GM12878 (cell line): ENCODE results near the gene UBASH3A. TPM values are rescaled to one million over a fixed set of nuclear protein-coding genes. Genes with fewer than 3 reads are reported as not detected.

Source experiments
- ATAC-seq: fragments of 200-7000 bp; cut with Tn5 transposase; 3 replicates; pipeline ENCODE4 v1.9.1; 2020; ENCODE audit warnings: mild to moderate bottlenecking, moderate library complexity
- BruUV-seq: library from RNA; stranded (reverse); fragments of 400-500 nt; replicated peaks from 2 replicates; lab custom pipeline; 2021; lab: Mats Ljungman, UMichigan
- CTCF ChIA-PET: fragments of 300-600 bp; sonication (Branson Sonifier 250); formaldehyde crosslinking; extraction: SDS; loops from one replicate; lab custom pipeline; 2021; ENCODE audit warnings: inconsistent platforms; lab: Yijun Ruan, JAX
- POLR2A ChIA-PET: fragments of 350-600 bp; formaldehyde crosslinking; extraction: SDS; loops from one replicate; lab custom pipeline; 2021; ENCODE audit warnings: inconsistent platforms; lab: Charles Lee
- RAD21 ChIA-PET: fragments of 300-600 bp; sonication (Branson Sonifier 250); formaldehyde crosslinking; loops from one replicate; lab custom pipeline; 2023; ENCODE audit warnings: antibody characterized with exemption; ENCODE audit not compliant: unreplicated experiment; lab: Charles Lee
- SMC1A ChIA-PET: fragments of 300-600 bp; sonication (Branson Sonifier 250); formaldehyde crosslinking; loops from one replicate; lab custom pipeline; 2023; ENCODE audit not compliant: unreplicated experiment, uncharacterized antibody; lab: Charles Lee
- DNase-seq: peaks from one replicate; pipeline ENCODE4 v3.0.0-alpha.2; 2011; ENCODE audit warnings: low read depth, low spot score
- FAIRE-seq: peaks from 3 replicates; lab custom pipeline; 2011; peaks lifted over from hg19 to GRCh38; lab: Jason Lieb, UNC
- H2AFZ ChIP-seq: 2 replicates; pipeline ENCODE4 v1.6.0; 2011; ENCODE audit warnings: low read depth, low read length, control low read depth; ENCODE audit not compliant: control insufficient read depth
- H3K27ac ChIP-seq: 2 replicates; pipeline ENCODE4 v1.5.1; 2011; ENCODE audit warnings: control low read depth; ENCODE audit not compliant: control insufficient read depth, insufficient read depth
- H3K27me3 ChIP-seq, 2 experiments: replicated peaks in 1 of 2; 2 replicates each; pipeline versions ENCODE4 v1.6.0 to v1.6.1; 2011; ENCODE audit warnings: low read length in 1 of 2; ENCODE audit not compliant: control insufficient read depth in 2 of 2, insufficient read depth in 2 of 2
- H3K36me3 ChIP-seq, 2 experiments: 2 replicates each; pipeline ENCODE4 v1.5.1; 2011; ENCODE audit warnings: low read length in 1 of 2; ENCODE audit not compliant: control insufficient read depth in 2 of 2, insufficient read depth in 2 of 2
- H3K4me1 ChIP-seq: 2 replicates; pipeline ENCODE4 v1.6.1; 2011; ENCODE audit warnings: mild to moderate bottlenecking, low read length, moderate library complexity, mixed read lengths; ENCODE audit not compliant: control insufficient read depth, insufficient read depth
- H3K4me2 ChIP-seq: 2 replicates; pipeline ENCODE4 v1.6.0; 2011; ENCODE audit warnings: control low read depth; ENCODE audit not compliant: control insufficient read depth, insufficient read depth
- H3K4me3 ChIP-seq: fragments of 200-600 bp; sonication (generic); 2 replicates; pipeline ENCODE4 v1.5.1; 2016
- H3K79me2 ChIP-seq: 2 replicates; pipeline ENCODE4 v1.6.0; 2011; ENCODE audit warnings: low read length; ENCODE audit not compliant: control insufficient read depth, insufficient read depth
- H3K9ac ChIP-seq: 2 replicates; pipeline ENCODE4 v1.8.0; 2011; ENCODE audit warnings: low read length, control low read depth, mixed read lengths; ENCODE audit not compliant: control insufficient read depth, insufficient read depth
- H3K9me3 ChIP-seq: replicated peaks from 3 replicates; pipeline ENCODE4 v1.5.1; 2011; ENCODE audit warnings: mild to moderate bottlenecking, low read length; ENCODE audit not compliant: control insufficient read depth, insufficient read depth
- H4K20me1 ChIP-seq: 2 replicates; pipeline ENCODE4 v1.6.0; 2011; ENCODE audit not compliant: control insufficient read depth, insufficient read depth
- ATF7 ChIP-seq: fragments of 450-650 bp; IDR thresholded peaks from 2 replicates; pipeline ENCODE4 v1.6.1; 2016; ENCODE audit warnings: low read depth, mild to moderate bottlenecking
- BHLHE40 ChIP-seq, 2 experiments: fragments of 450-650 bp in 1 of 2; IDR thresholded peaks; 2 replicates each; pipeline ENCODE4 v1.6.1; 2011 to 2017; ENCODE audit warnings: low read depth in 2 of 2, borderline replicate concordance in 1 of 2, improper control_type of control experiment in 1 of 2, low read length in 1 of 2, mild to moderate bottlenecking in 1 of 2
- BMI1 ChIP-seq: fragments of 450-650 bp; IDR thresholded peaks from 2 replicates; pipeline ENCODE4 v1.6.1; 2016; ENCODE audit warnings: mild to moderate bottlenecking, moderate library complexity, borderline replicate concordance
- CBX5 ChIP-seq: sonication (generic); IDR thresholded peaks from 2 replicates; pipeline ENCODE4 v1.6.1; 2016; ENCODE audit warnings: low read depth, moderate library complexity, mild to moderate bottlenecking, inconsistent platforms
- CHD1 ChIP-seq: IDR thresholded peaks from 2 replicates; pipeline ENCODE4 v1.6.1; 2012; ENCODE audit warnings: low read depth, low read length, improper control_type of control experiment
- CREM ChIP-seq: IDR thresholded peaks from 2 replicates; pipeline ENCODE4 v1.6.1; 2014; ENCODE audit warnings: antibody characterized with exemption, low read depth
- CTCF ChIP-seq, 3 experiments: IDR thresholded peaks in 2 of 3; conservative IDR thresholded peaks in 1 of 3; 2 replicates each; pipeline ENCODE4 v1.5.1; 2011; ENCODE audit warnings: low read depth in 3 of 3, low read length in 3 of 3, mild to moderate bottlenecking in 3 of 3, control low read depth in 2 of 3, moderate library complexity in 2 of 3, inconsistent platforms in 1 of 3, mixed read lengths in 1 of 3; ENCODE audit not compliant: control insufficient read depth in 2 of 3, insufficient read depth in 1 of 3; ENCODE audit errors: extremely low read depth in 1 of 3
- EED ChIP-seq: sonication (generic); IDR thresholded peaks from 2 replicates; pipeline ENCODE4 v1.6.1; 2016; ENCODE audit warnings: antibody characterized with exemption, low read depth
- JUND ChIP-seq: IDR thresholded peaks from 2 replicates; pipeline ENCODE4 v1.6.1; 2012; ENCODE audit warnings: low read depth, mild to moderate bottlenecking, low read length, improper control_type of control experiment, moderate library complexity
- NBN ChIP-seq: fragments of 450-650 bp; IDR thresholded peaks from 2 replicates; pipeline ENCODE4 v1.6.1; 2016
- PBX3 ChIP-seq: IDR thresholded peaks from 2 replicates; pipeline ENCODE4 v1.6.1; 2011; ENCODE audit warnings: mild to moderate bottlenecking, low read depth, low read length, moderate library complexity; ENCODE audit not compliant: insufficient replicate concordance
- POLR2A ChIP-seq: IDR thresholded peaks from 2 replicates; pipeline ENCODE4 v1.6.1; 2011; ENCODE audit warnings: low read depth, mild to moderate bottlenecking, low read length
- SKIL ChIP-seq: fragments of 450-650 bp; IDR thresholded peaks from 2 replicates; pipeline ENCODE4 v1.6.1; 2017; ENCODE audit warnings: mild to moderate bottlenecking, low read depth, inconsistent platforms; ENCODE audit not compliant: poor library complexity, severe bottlenecking
- STAT3 ChIP-seq: IDR thresholded peaks from 2 replicates; pipeline ENCODE4 v1.6.1; 2011; ENCODE audit warnings: low read depth, low read length, improper control_type of control experiment
- ZNF217 ChIP-seq: fragments of 450-650 bp; IDR thresholded peaks from 2 replicates; pipeline ENCODE4 v1.6.1; 2017; ENCODE audit warnings: antibody characterized with exemption, mild to moderate bottlenecking
- WGBS: methylation state at CpG from one replicate; pipeline ENCODE4 v1.1.6; 2016; ENCODE audit warnings: low lambda C conversion rate; ENCODE audit not compliant: insufficient replicate concordance, insufficient coverage; ENCODE audit errors: missing lambda C conversion rate; 5-methylcytosine and 5-hydroxymethylcytosine counted together
- in situ Hi-C: fragments of 300-500 bp; cut with MboI; formaldehyde crosslinking; loops from 9 replicates; pipeline ENCODE4 v1.14.3; 2018; ENCODE audit warnings: mixed read lengths
- intact Hi-C: fragments of 100-400 bp; cut with micrococcal nuclease; formaldehyde crosslinking; loops from one replicate; pipeline ENCODE4 v1.14.2; 2022; ENCODE audit not compliant: unreplicated experiment
- polyA plus RNA-seq, 11 experiments: library from polyadenylated mRNA; depleted of rRNA in 4 of 11; unstranded in 6 of 11; stranded (reverse) in 5 of 11; fragments of >200 nt; fragmentation: Nextera tagmentation in 4 of 11; fragmentation: Illumina TruSeq in 1 of 11; extraction: Ambion mirVana in 4 of 11; extraction: Trizol in 1 of 11; gene quantifications; 1 replicate in 1 of 11; 2 replicates in 10 of 11; pipeline versions ENCODE4 v1.2.1 to v1.2.3, GENCODE V29; 2011 to 2016; ENCODE audit warnings: inconsistent platforms in 2 of 11, missing spikeins in 2 of 11, low read depth in 1 of 11
- total RNA-seq, 4 experiments: library from RNA; depleted of rRNA in 3 of 4; stranded (reverse); fragments of >200 nt in 3 of 4; fragmentation: Illumina TruSeq in 1 of 4; extraction: Trizol in 1 of 4; gene quantifications; 2 replicates each; pipeline versions ENCODE4 v1.2.1 to v1.2.3, GENCODE V29; 2013 to 2021

The UBASH3A gene
- total and polyA plus RNA-seq, 10 of the 15 experiments (the other 5 are each of a cell fraction or from before 2014, with no cell fraction given): 0.04 to 0.39 (median 0.23) TPM; not detected in 1

GRCh38 chr21:42466700-42467099, 63.0 kb downstream of the UBASH3A start (continued):
- TF ChIP-seq CBX5 (no peak), POLR2A (no peak), JUND (no peak)

GRCh38 chr21:42467140-42467983, 63.7 kb downstream of the UBASH3A start:
- no peaks in the 10 kb centered on the region for H3K36me3 ChIP-seq
- RAD21 ChIA-PET: interaction anchor here (0.7 to 7.2 kb wide), 24 partner anchors 10 to 157 kb away, joined by 3 to 146 read pairs (median 4); partner anchors contain the start of gene SLC37A1
- 18% methylated on average over 12 of the region's 12 CpGs for WGBS
- ATAC-seq (peak; percentile 42), DNase-seq (no peak), FAIRE-seq (peak; percentile 13)
- no peaks in the 10 kb centered on the region for H3K9me3 ChIP-seq
- peaks cover 60% of the 10 kb centered on the region for H3K4me1 ChIP-seq
- POLR2A ChIA-PET: interaction anchor here (1.0 to 3.9 kb wide), 8 partner anchors 11 to 99 kb away, joined by 3 to 36 read pairs (median 6); no protein-coding TSS in a partner anchor
- no peak overlapping the region for H3K9ac ChIP-seq
- CTCF ChIA-PET: interaction anchor here (0.7 to 7.8 kb wide), 20 partner anchors 8 to 170 kb away, joined by 3 to 168 read pairs (median 5); partner anchors contain the start of gene SLC37A1
- SMC1A ChIA-PET: interaction anchor here (0.6 to 12.0 kb wide), 28 partner anchors 8 to 247 kb away, joined by 3 to 268 read pairs (median 4); partner anchors contain the start of gene SLC37A1
- intact Hi-C loops: loop anchor here (1.0 to 10.0 kb wide), 2 partner anchors 70 to 233 kb away; no protein-coding TSS in a partner anchor
- no peak overlapping the region for H3K4me3 ChIP-seq
- no peaks in the 10 kb centered on the region for H4K20me1 ChIP-seq
- no peak overlapping the region for H3K27ac ChIP-seq
- BruUV-seq: no TSS peak
- H3K4me2 ChIP-seq: peak overlapping the region; percentile 6; the same call in 1 of the 2 replicates
- H2AFZ ChIP-seq: no peak overlapping the region
- H3K79me2 ChIP-seq: no peaks in the 10 kb centered on the region
- H3K27me3 ChIP-seq: no peaks in the 10 kb centered on the region
- in situ Hi-C loops: no loop called here
- peak; percentile 32; the same call in 1 of the 2 replicates for TF ChIP-seq CREM
- peak; percentile 45; the same call in 1 of the 2 replicates for TF ChIP-seq BMI1
- peak; percentile 77 for TF ChIP-seq SKIL
- TF ChIP-seq EED: peak; percentile 78
- TF ChIP-seq CHD1: no peak
- peak; percentile 46 to 56 (median 49); a peak in 5 of 6 replicates for TF ChIP-seq CTCF (IDR thresholded peaks at IDR 0.05 in 2 of 3, conservative IDR thresholded peaks at IDR 0.05 in 1 of 3; ENCODE audit: control insufficient read depth in 2 of 3, extremely low read depth in 1 of 3, insufficient read depth in 1 of 3, low read depth in 3 of 3, low read length in 3 of 3)
- 0 out of 2 replicates have a peak, but pooled peaks have one; percentile 58 for TF ChIP-seq STAT3
- TF ChIP-seq ZNF217: no peak
- TF ChIP-seq NBN: peak; percentile 49; the same call in 1 of the 2 replicates
- peak; percentile 61 for TF ChIP-seq PBX3
- TF ChIP-seq BHLHE40 (IDR thresholded peaks at IDR 0.05; ENCODE audit: borderline replicate concordance in 1 of 2, low read depth in 2 of 2, low read length in 1 of 2): peak; percentile 60 to 67; a peak in 3 of 4 replicates
- TF ChIP-seq ATF7: peak; percentile 63
